ACC112 (cell line): ENCODE measurements around the gene UNC5A.

Experiments
- H2AFZ ChIP-seq: fragments of 200-600 bp; sonication (generic); one replicate; pipeline ENCODE4 v1.6.0; 2017; ENCODE audit warnings: antibody characterized with exemption, low read length; ENCODE audit not compliant: unreplicated experiment
- H3K27ac ChIP-seq: fragments of 200-600 bp; sonication (generic); 2 replicates; pipeline ENCODE4 v1.5.1; 2014; ENCODE audit warnings: low read depth, mild to moderate bottlenecking, antibody characterized with exemption, low read length, moderate library complexity
- H3K27me3 ChIP-seq: fragments of 200-600 bp; sonication (generic); 2 replicates; pipeline ENCODE4 v1.6.1; 2014; ENCODE audit warnings: mild to moderate bottlenecking, antibody characterized with exemption, low read length, moderate library complexity, mixed read lengths; ENCODE audit not compliant: insufficient read depth
- H3K36me3 ChIP-seq: fragments of 200-600 bp; sonication (generic); 2 replicates; pipeline ENCODE4 v1.6.1; 2016; ENCODE audit warnings: mild to moderate bottlenecking, antibody characterized with exemption, low read length, moderate library complexity, mixed read lengths; ENCODE audit not compliant: insufficient read depth
- H3K4me1 ChIP-seq: fragments of 200-600 bp; sonication (generic); one replicate; pipeline ENCODE4 v1.6.1; 2016; ENCODE audit warnings: low read length, mixed read lengths; ENCODE audit not compliant: insufficient read depth, unreplicated experiment, control insufficient read depth
- H3K4me3 ChIP-seq: fragments of 200-600 bp; sonication (generic); 2 replicates; pipeline ENCODE4 v1.5.1; 2014; ENCODE audit warnings: mild to moderate bottlenecking, low read depth, low read length
- H3K79me2 ChIP-seq: fragments of 200-600 bp; sonication (generic); one replicate; pipeline ENCODE4 v1.6.0; 2016; ENCODE audit warnings: low read length; ENCODE audit not compliant: control insufficient read depth, unreplicated experiment, insufficient read depth

Gene UNC5A

GRCh38 chr5:176927562-176927961 lies 117.2 kb downstream of the UNC5A start:
- Histone ChIP-seq H3K36me3 (no peaks in the 10 kb centered on the region; the same call in 1 of the 2 replicates), H2AFZ (no peak overlapping the region), H3K4me3 (no peak overlapping the region), H3K27me3 (no peaks in the 10 kb centered on the region), H3K4me1 (no peaks in the 10 kb centered on the region), H3K79me2 (no peaks in the 10 kb centered on the region), H3K27ac (no peak overlapping the region)

DNA sequence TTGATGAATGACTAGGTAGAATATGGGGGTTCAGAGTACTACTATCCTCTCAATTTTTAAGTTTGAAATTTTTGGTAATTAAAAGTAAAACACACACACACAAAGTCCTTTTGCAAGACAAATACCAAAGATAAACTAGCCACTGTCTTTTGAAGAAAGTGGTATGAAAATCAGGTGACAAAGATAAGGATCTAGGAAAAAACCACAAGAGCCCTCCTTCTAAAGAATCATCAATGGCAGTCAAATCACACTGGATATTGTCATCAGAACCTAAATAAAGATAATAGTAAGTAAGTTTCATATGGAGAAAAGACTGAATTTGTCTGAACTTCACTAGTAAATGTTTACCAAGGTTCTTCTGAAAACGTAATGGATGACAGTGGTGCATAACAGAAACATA lies 119.3 kb downstream of the UNC5A start:
- H3K27ac ChIP-seq: no peak overlapping the region
- no peaks in the 10 kb centered on the region for H3K27me3 ChIP-seq
- no peak overlapping the region for H3K4me3 ChIP-seq
- H3K79me2 ChIP-seq: no peaks in the 10 kb centered on the region
- no peak overlapping the region for H2AFZ ChIP-seq
- no peaks in the 10 kb centered on the region; the same call in 1 of the 2 replicates for H3K36me3 ChIP-seq
- H3K4me1 ChIP-seq: no peaks in the 10 kb centered on the region
